Measurements from ENCODE around the gene TMOD2.

The TMOD2 gene

DNA sequence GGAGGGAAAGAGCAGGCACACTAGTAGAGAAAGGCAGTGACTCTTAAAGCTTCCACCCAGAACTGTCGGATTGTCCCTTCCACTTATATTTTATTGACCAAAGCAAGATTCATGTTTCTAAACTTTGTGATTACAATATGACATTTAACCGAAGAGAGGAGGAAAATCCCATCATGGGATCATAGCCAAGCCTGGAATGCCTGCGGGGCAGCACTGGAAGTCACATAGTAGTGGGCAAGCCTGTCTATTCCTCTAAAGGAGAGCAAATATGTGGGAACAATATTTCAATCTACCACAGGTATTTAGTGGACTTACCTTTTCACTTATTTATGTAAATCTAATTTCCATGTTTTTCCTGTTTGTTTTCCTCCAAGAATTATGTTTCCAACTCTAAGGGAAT is 74.3 kb downstream of the TMOD2 start:
- no peak for DNase-seq (ENCODE audit: low read depth)

DNA sequence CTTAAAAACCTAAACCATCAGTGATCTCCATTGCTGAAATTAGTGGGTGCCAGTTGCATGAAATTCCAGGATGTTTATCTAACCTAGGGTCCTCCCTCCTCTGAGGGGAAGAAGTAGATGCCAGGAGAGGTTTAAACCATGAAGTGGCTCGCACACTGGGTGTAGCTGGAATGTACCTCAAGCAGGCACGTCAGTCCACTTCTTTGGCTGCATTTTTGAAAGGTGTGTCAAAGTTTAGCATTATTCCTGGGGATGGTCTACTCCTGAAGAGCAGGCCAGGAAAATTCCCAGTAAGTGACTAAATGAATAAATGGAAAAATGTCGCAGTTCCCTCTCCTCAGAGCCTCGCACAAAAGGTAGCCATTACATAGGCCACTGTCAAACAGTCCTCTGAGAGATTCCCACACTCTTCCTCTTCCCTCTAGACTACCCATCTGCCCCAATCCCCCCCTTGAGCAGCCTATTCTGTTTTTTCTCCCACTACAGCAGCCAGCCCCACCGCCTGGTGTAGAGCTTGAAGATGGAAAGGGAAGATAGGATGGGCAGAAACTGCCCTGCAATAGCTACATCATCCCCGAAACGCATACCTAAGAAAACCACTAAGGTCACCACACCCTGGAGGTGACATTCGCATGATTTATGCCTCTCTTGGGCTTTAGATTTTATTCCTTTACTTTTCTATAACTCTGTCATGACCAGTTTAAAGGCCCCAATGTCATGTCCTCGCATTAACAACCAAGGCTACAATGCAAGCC is 77.4 kb downstream of the TMOD2 start:
- no peak for DNase-seq (ENCODE audit: low read depth)

DNA sequence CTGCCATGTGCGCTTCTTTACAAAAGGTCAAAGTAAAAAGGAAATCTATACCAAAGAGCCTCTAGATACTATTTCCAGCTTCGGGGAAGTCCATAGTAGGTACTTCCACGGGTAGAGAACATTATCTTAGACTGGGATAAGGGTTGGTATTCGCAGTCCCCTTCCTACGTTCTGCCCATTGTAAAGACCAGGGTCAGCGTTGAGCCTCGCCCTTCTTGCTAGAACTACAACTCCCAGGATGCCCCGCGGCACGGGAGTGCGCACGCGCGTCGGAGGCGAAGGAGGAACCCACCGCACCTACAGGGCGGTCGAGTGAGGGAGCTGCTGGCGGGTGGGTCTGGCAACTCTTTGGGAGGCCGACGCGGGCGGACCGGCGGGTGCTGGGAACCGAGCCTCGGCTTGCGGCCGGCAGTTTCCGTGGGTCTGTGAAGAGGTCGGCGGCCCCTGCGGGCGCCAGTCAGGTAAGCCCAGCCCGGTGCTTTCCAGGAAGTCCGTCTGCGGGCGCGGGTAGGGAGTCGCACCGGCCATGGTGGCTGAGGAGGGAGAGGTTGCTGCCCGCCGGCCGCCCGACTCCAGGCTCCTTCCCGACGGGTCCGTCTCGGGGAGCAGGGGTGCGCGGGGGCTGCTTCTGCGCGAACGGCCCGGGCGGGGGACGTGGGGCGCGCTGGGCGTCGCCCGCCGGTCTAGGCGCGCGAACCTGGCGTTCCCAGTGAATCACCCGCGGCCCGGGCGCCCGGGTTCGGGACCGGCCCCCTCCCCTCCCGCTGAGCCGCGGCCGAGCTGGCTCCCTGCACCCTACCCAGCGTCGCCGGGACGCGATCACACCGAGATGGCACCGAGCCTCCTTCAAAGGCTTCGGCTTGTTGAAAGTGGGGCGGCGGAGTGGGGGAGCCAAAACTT is 78.2 kb downstream of the TMOD2 start, which contains the start of gene TMOD3:
Gene TMOD3 (plus strand): TSS at position 278 of the 900 bp plus-strand sequence. CDS start 33,232 bp downstream, outside the sequence.
- peak; percentile 77 for DNase-seq (ENCODE audit: low read depth)

DNA sequence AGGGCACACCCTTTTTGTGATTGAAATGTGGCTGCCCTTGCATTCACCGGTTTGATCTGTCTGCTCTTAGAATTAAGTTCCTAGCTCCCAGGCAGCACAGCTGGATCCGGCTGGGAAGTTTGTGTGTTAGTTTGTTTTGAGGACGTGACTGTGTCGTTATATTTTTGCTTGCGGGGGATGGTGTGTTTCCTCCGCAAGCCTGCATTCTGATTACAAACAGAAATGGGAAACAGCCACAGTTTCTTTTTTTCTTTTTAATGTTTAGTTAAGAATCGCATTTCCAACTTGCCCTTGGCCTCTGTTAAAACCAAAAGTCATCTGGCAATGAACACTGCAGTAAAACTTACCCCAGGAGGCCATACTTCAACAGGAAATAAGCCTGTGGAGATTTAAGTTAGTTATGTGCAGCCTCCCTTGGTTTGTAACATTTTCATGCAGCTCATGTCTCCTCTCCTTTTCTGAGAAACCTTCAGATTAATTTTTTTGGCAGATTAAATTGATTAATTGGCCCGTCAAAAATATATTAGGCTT is 78.9 kb downstream of the TMOD2 start:
- DNase-seq (ENCODE audit: low read depth), result no peak

DNA sequence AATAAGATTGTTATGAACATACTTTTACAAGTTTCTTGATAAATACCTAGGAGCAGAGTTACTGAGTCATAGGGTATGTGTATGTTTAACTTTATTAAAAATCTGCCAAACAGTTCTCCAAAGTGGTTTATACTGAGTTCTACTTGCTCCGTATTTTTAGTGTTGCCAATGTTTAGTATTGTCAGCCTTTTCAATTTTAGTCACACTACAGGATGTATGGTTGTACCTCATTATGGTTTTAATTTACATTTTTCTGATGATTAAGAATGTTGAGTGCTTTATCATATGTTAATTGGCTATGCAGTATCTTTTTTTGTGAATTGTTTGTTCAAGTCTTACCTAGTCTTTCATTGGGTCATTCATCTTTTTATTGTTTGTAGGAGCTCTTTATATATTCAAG is 82.4 kb downstream of the TMOD2 start:
- DNase-seq (ENCODE audit: low read depth), result no peak

DNA sequence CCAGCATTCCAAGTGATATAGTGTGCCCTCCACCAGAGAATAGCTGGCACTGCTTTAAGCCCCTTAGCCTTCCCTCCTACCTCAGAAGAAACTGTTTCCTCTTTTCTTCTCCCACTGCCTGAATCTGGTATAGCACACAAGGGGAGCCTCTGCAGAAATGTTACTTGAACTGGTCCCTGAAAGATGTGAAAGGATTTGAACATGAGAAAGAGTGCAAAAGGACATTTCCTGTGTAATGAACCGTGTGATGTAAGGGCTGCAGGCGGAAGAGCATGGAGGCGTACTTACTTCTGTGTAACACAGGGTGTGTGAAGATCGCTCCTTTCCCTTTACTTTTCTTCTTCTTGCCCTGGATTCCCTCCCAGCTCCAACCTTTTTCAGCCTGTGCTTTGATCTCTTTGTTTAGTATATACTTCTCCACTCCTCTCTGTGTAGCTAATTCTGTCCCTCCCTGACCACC is 86.4 kb downstream of the TMOD2 start:
- DNase-seq (ENCODE audit: low read depth), result no peak

DNA sequence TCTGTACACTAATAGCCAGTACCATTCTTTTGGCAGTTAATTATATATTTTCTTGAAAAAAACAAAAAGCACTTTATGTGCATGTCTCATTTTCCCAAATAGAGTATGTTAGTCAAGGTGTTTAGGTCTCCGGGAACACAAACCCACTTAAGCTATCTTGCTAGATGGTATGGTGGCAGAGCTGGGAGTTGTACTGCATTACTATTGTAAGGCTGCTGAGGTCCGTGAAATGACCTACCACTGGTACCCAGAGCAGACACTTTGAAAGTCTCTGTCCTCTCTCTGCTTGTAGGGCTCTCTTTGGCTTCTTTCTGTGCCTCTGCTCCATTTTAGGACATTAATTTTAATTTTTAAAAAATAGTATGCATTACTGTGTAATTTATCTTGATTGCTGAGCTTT is 86.9 kb downstream of the TMOD2 start:
- DNase-seq (ENCODE audit: low read depth), result no peak

DNA sequence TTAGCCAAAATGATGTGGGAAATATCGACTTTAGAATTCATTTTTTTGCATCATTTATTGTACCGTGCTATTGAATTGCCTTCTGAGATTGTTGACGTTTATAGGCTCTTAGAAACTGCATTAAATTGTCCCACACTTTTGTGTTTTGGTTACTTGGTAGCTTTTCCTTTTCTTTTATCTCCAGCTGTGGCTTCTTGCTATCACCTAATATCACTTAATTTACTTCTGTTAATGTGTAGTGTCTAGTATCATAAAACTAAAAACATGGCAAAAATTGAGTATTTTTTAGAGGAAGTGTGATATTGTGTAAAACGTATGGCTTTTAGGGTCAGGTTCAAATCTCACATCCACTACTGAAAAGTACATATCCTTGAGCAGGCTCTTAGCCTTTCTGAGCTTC is 89.3 kb downstream of the TMOD2 start:
- no peak for DNase-seq (ENCODE audit: low read depth)

DNA sequence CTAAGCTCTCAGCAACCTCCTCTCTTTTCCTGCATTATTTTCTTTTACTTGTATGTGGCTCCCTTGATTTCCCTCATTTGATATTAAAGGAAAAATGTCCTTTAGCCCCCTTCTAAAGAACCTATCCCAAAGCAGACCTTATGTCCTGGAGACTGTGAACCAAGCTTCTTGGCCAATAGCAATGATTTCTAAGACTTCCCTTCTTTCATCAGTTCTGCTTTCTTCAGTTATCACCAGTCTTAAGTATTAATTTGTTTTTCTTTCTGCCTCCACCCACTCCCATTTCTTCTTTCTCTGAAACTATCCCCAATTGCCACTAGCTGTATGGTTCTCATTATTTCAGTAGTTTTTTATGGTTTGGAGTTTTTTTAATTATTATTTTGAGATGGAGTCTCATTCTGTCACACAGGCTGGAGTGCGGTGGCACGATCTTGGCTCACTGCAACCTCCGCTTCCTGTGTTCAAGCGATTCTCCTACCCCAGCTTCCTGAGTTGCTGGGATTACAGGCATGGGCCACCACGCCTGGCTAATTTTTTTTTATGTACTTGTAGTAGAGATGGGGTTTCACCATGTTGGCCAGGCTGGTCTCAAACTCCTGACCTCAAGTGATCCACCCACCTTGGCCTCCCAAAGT is 90.1 kb downstream of the TMOD2 start:
- no peak for DNase-seq (ENCODE audit: low read depth)

DNA sequence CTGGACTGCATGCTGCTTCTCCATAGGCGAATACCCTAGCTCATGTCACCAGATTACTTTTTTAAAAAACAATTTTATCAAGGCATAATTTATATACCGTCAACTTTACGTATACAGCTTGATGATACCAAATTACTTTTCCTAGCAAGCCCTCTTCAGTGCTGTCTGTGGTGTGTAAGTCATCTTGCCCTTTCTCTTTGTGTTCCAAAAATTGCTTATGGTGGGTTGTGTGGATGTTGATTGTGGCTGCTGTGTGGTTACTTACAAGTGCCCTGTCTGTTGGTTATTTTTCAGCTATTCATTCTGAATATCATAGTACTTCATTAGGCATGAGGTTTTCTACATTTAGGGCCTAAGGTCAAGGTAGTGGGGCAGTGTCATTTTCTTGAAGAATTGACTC is 90.9 kb downstream of the TMOD2 start:
- DNase-seq (ENCODE audit: low read depth), result no peak

DNA sequence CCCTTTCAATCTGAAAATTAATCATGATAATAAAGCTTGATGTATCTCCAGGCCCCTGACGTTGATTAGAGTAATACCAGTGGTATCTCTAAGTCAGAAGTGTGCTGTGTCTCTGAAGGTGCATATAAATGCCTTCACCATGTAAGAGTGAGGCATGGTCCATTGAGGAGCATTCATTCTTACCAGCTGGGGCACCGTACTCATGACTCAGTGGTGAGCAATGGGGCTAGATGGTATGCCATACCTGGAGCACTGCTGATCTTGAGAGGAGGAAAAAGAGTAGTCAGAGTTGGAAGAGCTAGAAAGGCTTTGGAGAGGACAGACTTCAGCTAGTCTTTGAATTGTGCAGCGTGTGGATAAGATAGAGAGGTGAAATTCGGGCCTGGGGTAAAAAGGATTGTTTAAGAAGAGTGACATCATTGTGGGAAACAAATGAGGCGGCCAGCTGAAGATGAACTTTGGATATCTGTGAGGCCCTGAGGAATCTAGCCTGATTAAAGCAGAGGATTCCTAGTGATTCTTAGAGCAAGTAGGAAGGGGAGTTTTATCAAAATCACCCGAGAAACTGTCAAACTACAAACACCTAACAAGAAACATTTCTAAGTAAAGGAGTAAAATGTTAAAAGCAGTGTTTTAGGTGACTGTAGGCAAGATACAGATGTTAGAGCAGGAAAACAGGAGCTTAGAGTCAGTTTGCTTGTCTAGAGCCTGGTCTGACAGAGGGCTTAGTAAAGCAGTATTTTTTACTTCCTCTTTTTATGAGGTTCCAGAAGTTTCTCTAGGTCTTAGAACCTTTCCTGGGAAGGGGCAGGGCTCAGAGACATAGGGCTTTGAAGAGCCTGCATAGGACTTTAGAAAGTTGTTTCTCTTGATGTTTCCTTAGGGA is 91.7 kb downstream of the TMOD2 start:
- DNase-seq (ENCODE audit: low read depth), result no peak

DNA sequence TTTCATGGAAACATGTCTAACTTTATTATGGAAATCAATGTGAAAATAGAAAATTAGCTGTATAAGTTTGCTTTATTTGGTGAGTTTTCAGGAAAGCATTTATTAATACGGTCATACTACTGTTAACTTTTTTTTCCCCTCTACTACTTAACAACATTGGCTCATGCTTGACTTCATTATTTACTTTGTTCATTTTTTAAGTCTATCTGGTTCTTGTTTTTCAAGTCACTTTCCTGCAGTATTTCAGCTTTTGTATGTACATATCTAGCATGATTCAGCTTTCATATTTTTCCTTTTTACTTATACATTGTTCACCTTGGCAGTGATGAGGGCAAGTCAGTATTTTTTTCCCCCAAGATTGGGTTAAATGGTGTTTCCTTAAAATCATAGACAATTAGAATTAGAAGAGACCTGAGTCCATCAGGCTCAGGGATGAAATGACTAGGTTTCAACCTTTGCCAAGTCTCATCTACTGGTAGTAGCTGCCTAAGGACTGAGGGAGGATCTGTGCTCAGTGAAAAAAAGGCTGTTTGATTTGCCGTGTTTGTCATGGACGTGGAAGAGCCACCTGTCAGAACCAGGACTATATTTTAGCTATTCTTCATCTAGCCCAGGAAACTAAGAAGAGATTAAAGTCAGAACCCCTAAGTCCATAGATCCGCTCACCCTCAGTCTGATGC is 93.5 kb downstream of the TMOD2 start:
- no peak for DNase-seq (ENCODE audit: low read depth)

DNA sequence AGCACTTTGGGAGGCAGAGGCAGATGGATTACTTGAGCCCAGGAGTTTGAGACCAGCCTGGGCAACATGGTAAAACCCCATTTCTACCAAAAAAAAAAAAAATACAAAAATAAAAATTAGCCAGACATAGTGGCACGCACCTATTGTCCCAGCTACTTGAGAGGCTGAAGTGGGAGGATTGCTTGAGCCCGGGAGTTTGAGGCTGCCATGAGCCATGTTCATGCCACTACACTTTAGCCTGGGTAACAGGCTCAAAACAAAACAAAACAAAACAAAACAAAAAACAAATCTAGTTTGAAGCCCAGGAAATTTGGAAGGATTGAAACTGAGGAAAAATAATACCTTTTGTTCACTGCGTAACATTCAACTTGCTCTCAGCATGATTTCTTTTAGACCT is 94.7 kb downstream of the TMOD2 start:
- DNase-seq (ENCODE audit: low read depth), result no peak

DNA sequence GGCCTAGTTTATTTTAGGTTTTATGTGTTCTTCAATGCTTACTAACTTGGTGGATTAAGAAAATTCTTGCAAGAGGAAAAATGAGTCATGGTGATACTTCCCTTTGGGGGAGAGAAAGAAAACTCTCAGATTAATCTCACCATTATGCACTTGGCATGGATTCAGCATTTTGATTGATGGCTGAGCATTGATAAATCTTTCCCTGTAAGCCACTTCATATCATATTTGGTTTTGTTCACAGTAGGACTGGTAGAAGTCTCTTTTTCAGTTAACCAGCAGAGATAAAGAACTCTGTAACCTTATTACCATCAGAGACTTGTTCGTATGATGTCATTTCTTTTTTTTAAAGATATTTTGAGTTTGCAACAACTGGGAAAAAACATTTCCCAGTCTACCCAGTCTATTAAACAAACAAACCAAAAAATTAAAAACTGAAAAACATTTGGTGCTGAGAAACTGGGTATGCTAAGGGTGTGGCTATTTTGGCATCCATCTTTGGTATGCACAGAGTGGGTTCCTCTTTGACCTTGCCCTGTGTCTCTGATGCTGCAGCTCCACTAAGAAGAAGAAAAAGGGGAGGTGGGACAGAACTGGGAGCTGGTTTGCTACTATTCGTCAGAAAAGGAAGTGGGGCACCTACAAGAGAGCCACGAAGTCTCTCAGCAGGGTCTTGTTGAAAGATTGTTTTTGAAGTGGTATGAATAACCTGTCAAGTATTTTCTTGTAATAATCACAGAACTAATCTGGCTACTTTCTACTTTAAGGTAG is 95.2 kb downstream of the TMOD2 start:
- no peak for DNase-seq (ENCODE audit: low read depth)

DNA sequence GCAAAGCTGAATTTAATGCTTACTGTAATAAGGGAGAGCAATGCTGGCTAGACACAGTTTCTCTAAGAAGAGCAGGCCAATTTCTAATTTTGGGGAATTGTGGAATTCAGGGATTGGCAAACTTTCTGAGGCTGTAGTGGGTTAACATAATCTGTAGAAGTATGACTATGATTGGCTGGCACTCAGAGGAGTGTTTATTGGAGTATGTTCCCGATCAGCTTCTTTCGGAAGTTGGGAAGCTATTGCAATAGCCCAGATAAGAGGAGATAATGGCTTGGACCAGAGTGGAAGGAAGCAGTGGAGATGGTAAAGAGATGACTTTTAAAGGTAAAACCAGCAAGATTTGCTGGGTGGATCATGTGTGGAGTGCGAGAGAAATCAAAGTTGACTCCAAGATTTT is 97.4 kb downstream of the TMOD2 start:
- no peak for DNase-seq (ENCODE audit: low read depth)

DNA sequence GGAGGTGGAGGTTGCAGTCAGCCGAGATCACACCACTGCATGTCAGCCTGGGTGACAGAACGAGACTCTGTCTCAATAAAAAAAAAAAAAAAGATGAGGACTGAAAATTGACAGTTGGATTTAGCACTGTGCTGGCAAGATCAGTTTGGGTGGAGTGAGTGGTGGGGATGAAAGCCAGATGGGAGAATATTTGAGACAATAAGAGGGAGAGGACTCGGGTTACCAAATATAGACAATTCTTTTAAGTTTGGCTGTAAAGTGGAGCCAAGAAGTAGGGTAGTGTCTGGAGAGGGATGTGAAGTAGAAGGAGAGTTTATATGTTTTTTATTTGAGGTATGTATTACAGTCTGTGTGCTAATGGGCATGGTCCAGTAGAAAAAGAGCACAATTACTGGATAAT is 98.5 kb downstream of the TMOD2 start:
- DNase-seq (ENCODE audit: low read depth), result no peak

DNA sequence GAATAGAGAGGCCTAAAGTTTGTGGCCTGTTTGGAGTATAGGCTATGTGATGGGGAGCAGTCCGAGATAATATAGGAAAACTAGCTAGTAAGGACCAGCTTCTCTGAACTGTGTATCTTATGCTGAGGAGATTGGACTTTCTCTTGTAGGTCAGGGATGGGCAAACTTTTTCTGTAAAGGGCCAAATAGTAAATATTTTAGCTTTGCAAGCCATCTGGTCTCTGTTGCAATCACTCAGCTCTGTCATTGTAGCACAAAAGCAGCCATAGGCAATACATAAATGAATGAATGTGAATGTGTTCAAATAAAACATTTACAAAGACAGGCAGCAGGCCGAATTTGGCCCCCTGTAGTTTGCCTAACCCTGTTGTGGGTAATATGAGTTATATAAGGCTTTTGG is 102.6 kb downstream of the TMOD2 start:
- DNase-seq (ENCODE audit: low read depth), result no peak

DNA sequence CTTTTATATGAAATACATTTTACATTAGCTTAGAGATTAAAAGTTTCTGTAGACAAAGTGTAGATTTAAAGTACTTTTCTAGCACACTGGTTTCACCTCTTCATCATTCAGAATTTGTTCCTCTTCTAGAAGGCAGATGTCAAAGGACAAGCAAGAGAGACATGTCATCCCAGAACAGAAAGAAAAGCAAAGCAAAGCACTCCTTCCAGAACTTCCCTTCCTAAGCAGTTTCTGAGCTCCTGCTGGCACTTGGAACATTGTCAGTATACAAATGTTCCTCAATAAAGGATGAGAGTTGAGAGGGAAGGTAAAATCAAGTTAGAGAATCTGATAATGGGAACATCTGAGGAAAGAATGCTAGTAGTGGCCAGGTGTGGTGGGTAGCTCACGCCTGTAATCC is 104.2 kb downstream of the TMOD2 start:
- DNase-seq (ENCODE audit: low read depth), result no peak

DNA sequence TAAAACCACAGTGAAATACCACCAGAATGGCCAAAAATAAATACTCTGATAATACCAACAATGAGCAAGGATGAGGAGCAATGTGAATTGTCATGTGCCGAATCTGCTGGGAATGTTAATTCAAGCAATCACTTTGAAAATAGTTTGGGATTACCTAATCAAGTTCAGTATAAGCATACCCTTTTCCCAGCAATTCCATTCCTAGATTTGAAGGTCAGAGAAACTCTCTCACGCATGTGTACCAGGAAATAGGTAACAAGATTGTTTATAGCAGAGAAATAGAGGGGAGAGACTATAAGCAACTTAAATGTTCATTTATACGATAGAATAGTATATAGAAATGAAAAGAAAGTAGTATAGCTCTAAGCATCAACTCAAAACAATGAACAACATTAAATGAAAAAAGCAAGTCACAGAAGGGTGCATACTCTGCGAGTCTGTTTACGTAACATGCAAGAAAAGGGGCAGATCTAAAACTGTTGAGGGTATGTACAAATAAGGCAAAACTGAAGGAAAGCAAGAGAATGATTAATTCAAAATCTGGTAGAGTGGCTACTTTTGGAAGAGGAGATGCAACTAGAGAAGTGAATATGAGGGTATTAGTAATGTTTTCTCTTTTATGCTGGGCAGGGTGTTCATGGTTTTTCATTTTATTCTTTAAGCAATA is 105.5 kb downstream of the TMOD2 start:
- DNase-seq (ENCODE audit: low read depth), result no peak
